Hippocampal formation (tissue), 2 donors: Measurements from ENCODE around the gene PSMB9.
A peak's percentile ranks its signal among the peaks of the same experiment; 100 is the strongest.
"Not testable (repeated sequence)": the region's sequence is repeated elsewhere in the genome, so short reads cannot be mapped to it uniquely, and the experiment has no call there.

Experiments
- DNase-seq, 2 donors: peaks; one replicate each; lab custom pipeline; 2025; lab: John Stamatoyannopoulos, UW

Gene PSMB9

GRCh38 chr6:32853541-32854375 lies at the start of gene PSMB9, which contains the start of gene TAP1:
TSS of gene PSMB9 (plus strand) at chr6:32854192. CDS start at chr6:32854230, 38 bp downstream.
TSS of gene TAP1 (minus strand) at chr6:32853704. CDS start at chr6:32853636, 68 bp downstream.
- DNase-seq, result peak; percentile 95 to 96

DNA sequence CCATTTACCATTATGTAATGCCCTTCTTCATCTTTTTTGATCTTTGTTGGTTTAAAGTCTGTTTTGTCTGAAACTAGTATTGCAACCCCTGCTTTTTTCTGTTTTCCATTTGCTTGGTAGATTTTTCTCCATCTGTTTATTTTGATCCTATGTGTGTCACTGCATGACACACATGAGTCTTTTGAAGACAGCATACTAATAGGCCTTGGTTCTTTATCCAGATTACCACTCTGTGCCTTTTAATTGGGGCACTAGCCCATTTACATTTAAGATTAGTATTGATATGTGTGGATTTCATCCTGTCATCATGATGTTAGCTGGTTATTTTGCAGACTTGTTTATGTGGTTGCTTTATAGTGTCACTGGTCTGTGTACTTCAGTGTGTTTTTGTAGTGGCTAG lies 48.6 kb upstream of the PSMB9 start:
- not testable (repeated sequence) for DNase-seq

GRCh38 chr6:32807020-32807580 lies 46.9 kb upstream of the PSMB9 start:
- no peak for DNase-seq

DNA sequence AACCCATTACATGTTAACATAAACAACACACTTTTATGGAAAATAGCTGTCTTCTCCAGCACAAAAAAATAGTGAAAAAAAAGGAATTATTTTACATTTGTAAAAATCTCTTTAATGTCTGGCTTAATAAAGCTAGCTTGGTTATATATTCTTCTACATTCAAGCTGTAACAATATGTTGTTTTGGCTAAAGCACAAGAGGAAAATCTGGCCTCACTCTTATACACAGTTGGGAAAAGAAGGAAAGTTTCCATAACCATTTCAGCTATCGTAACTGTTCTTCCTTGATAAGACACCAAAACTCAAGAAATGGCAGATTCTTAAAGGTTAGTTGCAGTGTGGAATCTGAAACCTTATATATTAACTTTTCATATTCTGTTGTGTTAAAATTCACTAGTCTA lies 44.8 kb upstream of the PSMB9 start:
- no peak for DNase-seq

- no peak for DNase-seq
Measured at GRCh38 chr6:32814145-32814544, 39.8 kb upstream of the PSMB9 start.

DNA sequence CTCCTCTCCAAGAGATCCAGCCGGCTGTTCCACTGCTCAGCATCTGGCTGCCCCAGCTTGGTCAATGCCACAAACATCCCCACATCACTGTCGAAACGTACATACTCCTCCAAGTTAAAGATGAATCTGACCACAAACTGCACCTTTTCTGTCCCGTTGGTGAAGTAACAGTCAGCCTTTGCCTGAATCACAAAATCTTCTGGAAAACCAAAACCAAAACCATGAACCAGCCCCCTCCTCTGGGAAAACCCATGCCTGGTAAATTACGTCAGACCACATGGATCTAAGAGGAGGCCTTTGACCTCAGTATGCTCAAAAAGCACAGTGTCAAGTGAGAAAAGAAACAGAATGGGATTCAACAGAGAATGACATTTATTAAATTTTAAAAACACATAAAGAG lies 38.9 kb upstream of the PSMB9 start:
- no peak for DNase-seq

DNA sequence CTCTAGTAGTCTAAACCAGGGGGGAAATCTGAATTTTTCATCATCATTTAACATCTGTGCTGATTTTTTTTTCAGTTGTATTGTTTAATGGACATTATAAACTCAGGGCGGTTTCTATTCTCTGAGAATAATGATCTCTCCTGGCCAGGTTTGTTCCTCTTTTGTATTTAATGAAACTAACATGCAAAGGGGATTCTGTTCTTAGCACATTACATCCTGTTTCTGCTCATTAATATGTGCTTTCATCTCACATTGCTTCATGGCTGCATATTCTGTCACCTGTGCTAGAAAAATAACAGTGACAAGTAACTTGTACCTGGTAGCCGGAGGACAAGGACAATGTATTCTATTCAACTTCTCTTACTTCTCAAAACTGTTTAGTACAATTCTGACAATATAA lies 38.0 kb upstream of the PSMB9 start:
- no peak for DNase-seq

DNA sequence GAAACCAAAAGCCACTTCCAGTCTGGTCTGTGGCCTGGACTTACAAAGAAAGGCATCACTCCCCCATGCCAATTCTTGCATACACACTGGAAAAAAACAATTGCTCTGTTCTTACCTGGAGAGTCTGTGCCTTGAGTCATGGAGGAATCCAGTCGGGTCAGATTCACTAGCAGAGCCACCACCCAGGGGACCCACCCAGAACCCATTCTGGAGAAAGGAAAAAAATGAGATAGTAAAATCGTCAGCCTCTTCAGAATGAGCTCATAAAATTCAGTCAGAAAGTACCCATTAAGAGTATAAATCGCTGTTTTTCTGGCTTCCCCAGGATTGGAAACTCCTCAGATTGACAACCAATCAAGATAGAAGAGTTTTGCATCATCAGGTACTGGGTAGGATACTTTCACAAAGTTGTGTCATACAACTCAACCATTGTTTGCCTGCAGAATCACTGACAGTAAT lies 37.2 kb upstream of the PSMB9 start, which contains the start of gene HLA-DOB:
TSS of gene HLA-DOB (minus strand) at position 257 of the 459 bp plus-strand sequence. CDS start at position 206, 51 bp downstream.
- peak in 1 of 2 donors; percentile 3 for DNase-seq

DNA sequence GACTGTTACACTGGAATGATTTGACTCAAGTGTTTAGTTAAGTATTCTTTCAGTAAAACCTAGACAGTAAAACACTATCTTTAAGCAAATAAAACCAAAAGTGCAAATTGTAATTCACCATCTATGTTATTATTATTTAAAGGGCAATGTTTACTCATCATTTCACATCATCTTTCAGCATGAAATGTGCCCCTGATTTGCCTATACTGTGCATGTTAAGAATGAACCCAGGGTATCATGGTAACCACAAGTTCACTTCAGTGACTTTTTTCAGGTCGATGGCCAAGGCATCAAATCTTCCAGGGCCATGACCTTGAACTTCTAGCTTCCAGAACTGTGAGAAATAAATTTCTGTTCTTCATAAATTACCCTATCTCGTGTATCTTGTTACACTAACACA lies 35.1 kb upstream of the PSMB9 start:
- no peak for DNase-seq

- DNase-seq, result no peak
Measured at GRCh38 chr6:32819729-32820128, 34.3 kb upstream of the PSMB9 start.

GRCh38 chr6:32825966-32826365 lies 28.0 kb upstream of the PSMB9 start:
- peak in 1 of 2 donors; percentile 11 for DNase-seq

DNA sequence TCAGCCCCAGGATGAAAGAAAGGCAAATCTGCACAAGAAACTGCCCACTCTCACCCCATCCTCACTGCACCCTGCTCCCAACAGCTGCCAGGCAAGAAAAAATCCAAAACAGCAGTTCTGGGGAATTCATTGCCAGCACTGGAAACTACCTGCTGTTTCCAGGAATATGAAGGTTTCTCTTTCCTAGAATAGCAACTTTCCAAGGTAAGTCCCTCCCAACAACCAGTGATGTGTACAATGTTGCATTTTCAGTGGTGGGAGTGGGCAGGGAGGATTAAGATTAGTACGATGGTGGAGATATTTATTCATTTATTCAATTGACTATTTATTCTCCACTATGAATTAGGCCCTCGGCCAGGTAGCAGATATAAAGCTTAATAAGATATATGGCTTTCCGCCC lies 27.0 kb upstream of the PSMB9 start:
- no peak for DNase-seq

GRCh38 chr6:32829495-32829894 lies 24.5 kb upstream of the PSMB9 start:
- DNase-seq, result no peak

DNA sequence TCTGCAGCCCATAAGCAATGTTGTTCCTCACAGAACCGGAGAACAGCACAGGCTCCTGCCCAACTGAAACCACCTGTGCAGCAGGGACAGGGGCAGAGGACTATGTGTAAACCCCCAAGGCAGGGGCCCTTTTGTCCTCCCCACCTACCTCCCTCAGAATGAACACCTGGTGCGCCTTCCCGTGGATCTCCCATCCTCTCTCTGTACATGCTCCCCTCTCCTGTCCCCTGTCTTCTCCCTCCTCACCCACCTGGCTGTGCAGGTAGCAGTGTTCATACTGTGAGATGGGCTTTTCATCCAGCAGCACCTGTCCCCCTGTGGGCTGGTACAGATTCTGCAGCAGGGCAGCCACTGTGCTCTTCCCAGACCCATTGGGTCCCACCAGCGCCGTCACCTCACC lies 24.0 kb upstream of the PSMB9 start:
- no peak for DNase-seq

DNA sequence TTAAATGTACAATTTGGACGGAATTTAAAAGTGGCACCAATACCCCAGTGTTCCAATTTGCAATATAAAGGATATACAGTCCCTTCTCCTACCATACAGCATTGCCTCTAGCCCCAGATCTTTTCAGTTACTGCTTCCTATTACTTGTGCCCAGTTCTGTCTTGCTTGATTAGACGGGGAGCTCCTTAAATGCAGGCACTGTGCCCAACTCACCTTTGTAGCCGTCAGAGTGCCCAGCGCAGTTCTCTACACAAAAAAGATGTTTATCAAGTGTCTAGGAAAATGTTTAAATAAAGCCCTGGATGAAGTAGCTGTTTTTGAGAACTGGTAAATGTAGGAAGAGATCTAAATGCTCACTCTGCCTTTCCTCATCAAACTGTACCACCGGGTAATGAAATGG lies 23.1 kb upstream of the PSMB9 start:
- no peak for DNase-seq

DNA sequence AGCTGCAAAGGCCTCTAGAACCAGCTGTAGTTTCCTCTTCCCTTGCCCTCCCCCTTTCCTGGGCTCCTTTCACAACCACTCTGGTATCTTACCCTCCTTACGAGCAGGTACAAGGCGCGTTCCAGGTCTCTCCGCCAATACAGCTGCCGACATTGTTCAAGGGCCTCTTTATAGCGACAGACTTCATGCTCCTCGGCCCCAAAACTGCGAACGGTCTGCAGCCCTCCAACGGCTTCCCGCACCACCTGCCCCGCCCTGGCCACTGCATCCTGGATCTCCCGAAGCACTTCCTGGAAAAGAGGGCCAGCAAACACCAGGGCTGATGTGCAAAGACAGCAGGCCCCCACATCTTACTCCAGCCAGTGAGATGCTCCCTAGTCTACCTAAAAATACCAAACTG lies 21.5 kb upstream of the PSMB9 start:
- no peak for DNase-seq

DNA sequence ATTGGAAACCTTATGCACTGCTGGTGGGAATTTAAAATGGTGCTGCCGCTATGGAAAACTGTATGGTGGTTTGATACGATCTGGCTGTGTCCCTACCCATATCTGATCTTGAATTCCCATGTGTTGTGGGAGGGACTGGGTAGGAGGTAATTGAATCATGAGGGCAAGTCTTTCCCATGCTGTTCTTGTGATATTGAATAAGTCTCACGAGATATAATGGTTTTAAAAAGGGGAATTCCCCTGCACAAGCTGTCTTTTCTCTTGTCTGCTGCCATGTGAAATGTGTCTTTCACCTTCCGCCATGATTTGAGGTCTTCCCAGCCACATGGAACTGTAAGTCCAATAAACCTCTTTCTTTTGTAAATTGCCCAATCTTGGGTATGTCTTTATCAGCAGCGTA lies 20.3 kb upstream of the PSMB9 start:
- no peak for DNase-seq

- no peak for DNase-seq
Measured at GRCh38 chr6:32835167-32835893, 18.7 kb upstream of the PSMB9 start.

GRCh38 chr6:32836873-32837272 lies 17.1 kb upstream of the PSMB9 start:
- DNase-seq, result no peak

GRCh38 chr6:32837651-32838113 lies 16.3 kb upstream of the PSMB9 start:
- no peak for DNase-seq

DNA sequence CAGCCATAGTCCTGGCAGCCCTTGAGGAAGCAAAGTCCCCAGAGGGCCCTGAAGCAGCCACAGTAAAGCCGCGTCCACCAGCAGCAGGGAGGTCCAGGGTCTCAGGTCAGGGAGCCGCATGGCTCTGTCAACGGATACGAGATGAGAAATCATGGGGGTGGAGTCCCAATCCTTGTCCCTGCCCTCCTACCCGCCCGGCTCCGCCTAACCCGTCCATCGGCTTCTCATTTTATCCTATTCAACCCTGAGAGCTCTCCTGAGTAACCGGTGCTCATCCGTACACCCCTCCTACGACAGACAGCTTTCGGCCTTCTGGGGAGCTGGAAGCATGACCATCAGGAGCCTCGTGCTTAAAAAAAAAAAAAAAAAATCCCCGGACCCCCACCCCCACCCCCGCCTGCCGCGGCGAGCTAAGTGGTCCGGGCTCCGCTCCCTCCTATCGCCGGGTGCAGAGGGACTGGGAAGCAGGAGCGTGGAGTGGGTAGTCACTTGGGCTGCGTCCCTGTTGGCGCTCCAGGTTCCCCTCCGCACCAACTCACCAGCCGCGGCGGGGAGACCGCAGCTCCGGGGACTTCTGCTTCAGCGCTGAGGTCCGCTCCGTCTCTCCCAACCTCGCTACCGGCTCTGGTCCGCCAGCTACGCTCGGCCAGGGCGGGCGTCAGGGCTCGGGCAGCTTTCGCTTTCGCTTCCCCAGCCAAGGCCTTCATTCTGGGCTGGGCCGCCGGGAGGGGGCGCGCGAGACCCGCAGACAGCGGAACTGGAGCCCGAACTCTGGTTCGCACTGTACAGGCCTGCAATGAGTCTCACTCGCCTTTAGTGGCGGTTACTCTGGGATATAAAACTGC lies 15.7 kb upstream of the PSMB9 start, which contains the start of gene TAP2:
TSS of gene TAP2 (minus strand) at position 626 of the 845 bp plus-strand sequence. CDS start at position 120, 506 bp downstream.
- peak; percentile 96 for DNase-seq
